HG03342 (cell line): ENCODE measurements around the gene LIME1.

Source experiments
- ATAC-seq: cut with Tn5 transposase; IDR thresholded peaks from one replicate; pipeline ENCODE4 v1.9.1; 2021; ENCODE audit warnings: mild to moderate bottlenecking, moderate library complexity; ENCODE audit not compliant: unreplicated experiment

LIME1 gene

DNA sequence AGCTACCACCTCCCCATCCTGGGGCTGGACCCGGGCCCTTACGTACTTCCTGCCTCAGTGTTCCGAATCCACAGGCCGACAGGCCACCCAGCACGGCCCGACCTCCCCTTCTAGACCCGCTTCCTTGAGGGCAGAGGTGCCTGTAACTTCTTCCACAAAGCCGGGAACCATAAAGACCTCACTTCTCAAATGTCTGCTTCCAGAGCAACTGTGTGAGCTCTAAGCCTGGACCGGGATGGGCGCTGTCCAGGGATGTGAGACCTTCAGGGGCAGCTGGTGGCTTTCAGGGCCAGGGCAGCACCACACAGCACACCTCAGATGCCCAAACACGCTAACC, 12.4 kb downstream of the LIME1 start:
- no peak for ATAC-seq

DNA sequence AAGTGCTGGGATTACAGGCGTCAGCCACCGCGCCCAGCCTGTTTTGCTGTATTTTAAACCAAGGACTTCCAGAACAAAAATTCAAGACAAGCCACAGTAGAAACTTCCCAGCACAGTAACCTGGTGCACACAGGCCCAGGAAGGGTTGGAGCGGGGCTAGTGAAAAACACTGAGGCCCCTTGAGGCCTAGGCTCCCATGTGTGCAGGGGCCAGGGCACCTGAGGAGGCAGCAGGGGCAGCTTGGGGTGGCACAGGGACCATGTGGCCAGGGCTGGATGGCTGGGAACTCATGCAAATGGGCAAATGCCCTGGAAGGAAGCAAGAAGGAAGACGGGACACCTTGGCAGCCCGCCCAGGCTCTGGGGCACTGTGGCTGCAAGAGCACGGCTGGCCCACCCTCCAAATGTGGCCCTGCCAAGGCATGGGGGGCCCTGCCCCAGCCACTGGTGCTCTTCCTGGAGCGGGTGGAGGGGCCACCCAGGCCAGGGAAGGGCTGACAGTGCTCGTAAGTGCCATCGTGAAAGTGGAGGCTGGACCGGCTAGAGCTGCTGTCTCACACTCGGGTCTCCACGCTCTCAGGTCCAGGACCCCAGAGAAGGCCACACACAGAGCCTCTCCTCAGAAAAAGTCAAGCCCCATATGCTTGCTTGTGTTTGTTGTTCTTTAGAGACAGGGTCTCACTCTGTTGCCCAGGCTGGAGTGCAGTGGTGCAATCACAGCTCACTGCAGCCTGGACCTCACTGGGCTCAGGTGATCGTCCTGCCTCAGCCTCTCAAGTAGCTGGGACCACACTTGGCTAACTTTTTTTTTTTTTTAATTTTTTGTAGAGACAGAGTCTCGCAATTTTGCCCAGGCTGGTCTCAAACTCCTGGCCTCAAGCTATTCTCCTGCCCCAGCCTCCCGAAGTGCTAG, 13.4 kb downstream of the LIME1 start:
- no peak for ATAC-seq

DNA sequence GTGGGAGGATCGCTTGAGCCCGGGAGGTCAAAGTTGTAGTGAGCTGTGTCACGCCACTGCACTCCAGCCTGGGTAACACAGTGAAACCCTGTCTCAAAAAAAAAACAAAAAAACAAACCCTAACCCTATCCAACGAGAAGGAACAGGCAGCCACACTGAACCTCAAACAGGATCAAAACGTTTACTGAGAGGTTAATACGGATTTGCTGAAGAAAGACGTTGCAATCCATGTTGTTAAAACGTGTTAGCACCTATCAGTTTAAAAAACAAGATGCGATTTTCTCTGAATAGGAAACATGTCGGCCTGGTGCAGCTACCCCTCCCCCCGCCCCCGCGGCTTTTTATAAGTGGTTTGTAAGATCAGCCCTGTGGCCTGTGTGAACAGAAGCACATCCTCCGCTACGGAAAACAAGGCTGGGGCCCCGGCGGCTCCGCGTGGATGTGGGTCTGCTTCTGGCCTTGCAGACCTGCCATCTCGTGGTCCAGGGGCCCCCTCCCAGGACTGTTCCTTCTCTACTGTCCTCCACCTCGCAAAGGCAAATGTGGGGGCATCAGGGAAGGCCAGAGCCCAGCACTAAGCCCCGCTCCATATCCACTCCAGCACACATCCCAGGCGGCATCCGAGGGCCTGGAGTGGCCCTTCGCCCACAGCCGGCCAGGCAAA, 14.5 kb downstream of the LIME1 start:
- no peak for ATAC-seq

DNA sequence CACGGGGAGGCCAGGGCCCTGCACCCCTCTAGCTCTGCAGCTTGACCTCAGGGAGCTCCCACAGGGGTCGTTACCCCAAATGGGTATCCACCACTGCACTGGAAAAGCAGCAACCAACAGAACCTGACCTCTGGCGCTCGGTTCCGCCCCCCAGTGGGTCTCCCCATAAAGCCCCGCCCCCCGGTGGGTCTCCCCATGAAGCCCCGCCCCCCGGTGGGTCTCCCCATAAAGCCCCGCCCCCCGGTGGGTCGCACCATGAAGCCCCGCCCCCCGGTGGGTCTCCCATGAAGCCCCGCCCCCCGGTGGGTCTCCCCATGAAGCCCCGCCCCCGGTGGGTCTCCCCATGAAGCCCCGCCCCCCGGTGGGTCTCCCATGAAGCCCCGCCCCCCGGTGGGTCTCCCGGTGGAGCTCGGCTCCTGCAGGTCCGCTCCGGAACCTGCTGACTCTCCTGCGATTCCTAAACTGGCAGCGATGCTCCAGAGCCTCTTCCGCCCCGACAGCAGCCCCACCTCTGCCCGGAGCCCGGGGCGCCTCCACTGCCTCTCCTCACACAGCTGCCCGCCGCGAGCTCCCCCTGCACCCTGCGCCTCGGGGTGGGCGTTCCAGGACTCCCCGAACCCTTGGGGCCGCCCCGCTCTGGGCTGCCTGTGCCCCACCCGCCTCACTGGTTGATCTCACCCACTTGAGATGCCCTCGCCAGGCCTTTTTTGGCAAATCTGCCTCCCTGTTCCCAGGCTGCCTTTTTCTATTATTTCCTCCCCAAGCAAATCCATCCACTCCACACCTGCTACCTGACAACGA, 15.2 kb downstream of the LIME1 start:
- ATAC-seq, result no peak

DNA sequence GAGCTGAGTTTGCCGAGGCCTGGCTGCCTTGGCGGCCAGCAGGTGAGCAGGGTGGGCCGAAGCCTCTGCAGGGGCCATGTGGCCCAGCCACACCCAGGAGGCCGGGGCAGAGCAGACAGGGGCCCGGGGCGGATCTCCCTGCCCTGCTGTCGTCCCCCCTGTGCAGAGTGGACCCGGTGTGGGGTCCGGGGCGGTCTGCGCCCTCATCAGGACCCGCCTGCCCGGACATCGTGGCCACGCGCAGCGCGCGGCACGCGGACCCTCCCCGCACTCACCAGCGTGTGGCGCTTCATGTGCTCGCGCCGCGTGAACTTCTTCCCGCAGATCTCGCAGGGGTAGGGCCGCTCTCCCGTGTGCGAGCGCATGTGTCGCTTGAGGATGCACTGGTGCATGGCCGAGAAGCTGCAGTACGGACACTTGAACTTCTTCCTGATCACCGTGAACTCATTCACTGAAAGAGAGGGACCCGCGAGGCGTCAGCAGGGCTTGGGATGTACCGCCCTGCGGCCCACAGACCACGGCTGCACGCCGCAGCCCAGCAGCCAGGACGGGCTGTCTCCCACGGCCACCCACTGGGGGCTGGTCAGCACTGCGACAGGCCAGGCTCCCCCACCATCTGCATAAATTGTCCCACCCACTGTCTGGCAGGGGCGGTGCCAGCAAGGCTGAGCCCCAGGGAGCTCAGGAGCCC, 16.1 kb downstream of the LIME1 start:
- ATAC-seq, result no peak

DNA sequence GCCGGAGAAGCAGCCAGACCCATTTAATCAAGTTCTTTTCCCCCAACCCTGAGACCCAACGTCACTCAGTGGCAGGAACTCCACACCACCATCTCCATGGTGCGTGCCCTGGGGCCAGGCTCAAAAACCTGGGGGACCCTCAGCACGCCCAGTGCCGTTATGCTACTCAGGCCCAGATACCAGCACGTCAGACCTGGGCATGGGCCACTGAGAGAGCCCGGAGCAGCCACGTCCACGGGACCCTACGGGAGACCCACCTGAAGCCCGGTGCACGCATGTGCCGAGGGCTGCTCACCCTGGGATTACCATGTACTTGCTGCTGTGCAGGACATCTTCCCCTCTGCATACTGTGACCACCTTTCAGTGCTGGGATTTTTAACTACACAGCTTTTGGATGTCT, 16.9 kb downstream of the LIME1 start:
- no peak for ATAC-seq

DNA sequence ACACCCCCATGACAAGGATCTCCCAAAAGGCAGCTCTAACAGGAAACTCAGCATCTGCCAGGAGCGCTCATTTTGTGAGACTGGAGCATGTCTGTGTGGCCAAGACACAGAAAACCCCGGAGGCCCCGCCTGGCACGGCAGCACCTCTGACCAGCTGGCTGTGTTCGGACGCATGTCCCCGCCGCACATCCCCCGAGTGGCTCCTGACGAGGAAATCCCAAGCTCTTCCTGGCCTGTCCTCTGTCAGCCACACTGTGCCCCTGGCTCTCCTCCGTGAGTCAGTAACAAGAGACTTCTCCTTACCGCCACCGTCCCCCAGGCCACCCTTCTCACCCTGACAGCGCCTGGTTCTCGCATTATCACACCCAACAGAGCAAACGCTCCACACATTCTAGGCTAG, 17.5 kb downstream of the LIME1 start:
- no peak for ATAC-seq

DNA sequence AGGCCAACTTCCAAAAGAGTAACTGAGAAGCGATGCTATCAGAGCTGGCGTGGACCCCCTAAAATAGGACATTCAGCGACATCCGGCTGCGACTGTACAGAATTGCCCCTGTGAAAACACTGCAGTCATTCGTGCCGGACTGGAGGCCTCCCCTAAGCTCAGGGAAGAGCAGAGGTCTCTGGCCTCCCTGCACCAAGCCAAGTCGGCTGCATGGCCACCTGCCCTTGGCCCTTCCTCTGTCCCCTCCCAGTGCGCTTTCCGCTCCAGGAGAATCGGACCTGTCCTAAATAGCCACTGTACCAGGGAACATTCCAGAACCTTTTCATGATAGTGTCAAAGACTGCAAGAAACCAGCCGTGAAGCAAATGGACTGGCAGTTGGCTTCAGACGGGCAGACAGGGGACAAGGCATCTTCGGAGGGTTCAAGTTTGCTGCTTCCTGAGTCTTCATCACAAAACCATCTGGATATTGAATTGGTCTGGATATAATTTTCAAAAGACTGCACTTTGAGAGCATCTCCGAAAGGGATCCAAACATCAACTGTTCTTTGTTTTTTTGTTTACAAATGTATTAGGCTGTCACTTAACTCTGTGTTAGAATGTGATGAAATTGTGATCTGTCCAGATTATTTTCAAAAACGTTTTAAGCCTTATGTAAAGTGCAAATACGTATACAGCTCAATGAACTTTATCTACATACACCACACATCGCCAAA, 19.6 kb downstream of the LIME1 start:
- ATAC-seq, result no peak

DNA sequence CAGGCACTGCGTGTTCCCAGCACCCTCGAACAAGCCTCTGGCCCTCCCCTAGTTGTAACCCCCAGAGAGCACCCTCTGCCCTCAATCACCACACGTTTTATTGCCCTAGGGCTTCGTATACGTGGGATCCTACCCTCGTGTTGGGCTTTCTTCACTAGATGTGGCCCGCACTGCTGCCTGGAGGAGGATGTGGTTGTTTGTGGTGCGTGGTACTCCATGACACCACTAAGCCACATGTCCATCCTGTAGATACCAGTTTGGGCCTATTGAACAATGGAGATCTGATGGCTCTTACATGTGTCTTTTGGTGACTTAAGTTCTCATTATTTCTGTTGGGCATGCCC, 20.2 kb downstream of the LIME1 start:
- no peak for ATAC-seq

DNA sequence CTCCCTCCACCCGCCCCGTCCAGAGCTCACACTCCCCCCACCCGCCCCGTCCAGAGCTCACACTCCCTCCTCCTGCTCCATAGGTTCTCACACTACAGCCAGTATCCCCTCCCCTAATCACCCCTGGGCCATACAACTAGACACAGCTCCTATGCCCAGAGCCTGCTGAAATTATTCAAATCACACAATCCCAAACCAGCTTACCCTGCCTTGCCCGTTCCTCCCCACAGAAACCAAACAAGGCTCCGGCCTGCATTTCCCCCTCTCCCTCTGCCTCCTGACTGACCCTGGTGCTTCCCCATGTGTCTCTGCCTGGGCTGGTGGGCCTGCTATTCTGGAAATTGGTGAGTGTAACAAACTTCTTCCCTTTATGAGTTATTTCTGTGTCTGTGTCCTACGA, 21.7 kb downstream of the LIME1 start:
- no peak for ATAC-seq

DNA sequence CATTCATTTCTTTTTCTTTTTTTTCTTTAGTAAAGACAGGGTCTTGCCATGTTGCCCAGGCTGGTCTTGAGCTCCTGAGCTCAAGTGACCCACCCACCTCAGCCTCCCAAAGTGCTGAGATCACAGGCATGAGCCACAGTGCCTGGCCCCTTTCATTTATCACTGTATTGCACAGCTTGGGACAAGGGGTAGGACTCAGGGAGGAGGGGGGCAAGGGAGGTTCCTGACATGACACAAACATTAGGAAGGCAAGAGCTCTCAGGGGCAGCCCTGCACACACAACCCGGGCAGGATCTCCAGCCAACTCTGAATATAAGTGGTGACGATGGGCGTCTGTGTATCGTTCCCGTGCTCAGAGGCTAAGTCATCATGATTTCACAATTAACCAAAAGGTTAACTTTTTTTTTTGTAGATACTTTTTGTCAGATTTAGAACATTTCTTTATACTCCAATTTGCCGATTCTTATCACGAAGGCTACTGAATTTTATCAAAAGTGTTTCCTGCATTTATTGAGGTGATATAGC, 23.0 kb downstream of the LIME1 start:
- no peak for ATAC-seq

DNA sequence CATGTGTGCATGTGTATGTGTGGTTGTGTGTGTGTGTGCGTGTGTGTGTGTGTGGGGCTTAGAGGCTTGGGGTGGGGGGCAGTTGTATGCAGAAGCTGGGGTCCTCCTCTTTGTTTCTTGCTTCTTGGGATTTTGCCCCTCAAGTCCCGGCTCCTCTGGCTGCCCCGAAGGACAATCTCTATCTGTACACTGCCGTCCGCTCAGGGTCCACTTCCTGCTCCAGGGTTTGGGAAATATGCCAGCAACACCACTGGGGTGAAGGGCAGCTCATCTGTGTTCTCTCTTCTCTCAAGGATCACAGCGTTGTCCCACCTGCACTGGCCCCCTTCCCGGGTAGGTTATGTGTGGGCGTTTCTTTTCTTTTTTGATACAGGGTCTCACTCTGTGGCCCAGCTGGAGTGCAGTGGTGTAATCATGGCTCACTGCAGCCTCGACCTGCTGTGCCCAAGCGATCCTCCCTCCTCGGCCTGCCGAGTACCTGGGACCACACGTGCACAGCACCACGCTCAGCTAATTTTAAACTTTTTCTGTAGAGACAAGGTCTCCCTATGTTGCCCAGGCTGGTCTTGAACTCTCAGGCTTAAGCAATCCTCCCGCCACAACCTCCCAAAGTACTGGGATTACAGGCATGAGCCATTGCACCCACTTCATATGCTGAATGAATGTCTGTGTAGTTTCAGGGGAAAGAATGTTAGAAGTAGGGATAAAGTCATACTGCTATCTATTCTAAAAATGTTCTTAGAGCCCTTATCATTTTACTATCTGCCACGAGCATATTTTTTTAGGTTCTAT, 28.8 kb downstream of the LIME1 start:
- no peak for ATAC-seq

DNA sequence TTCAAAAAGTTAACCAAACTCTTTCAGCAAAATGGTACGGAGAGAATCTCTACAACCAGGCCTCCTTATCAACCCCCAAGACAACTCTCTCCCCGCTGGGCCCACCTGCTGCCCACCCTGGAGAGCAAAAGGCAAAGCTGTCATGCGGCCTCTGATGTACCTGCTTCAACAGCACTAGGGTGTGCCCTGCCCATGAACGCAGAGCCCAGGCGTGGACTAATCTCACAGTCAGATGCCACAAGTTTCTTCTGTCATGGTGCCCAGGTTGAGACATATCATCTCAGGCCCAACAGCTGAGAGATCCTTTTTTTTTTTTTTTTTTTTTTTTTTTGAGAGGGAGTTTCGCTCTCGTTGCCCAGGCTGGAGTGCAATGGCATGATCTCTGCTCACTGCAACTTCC, 29.4 kb downstream of the LIME1 start:
- no peak for ATAC-seq

DNA sequence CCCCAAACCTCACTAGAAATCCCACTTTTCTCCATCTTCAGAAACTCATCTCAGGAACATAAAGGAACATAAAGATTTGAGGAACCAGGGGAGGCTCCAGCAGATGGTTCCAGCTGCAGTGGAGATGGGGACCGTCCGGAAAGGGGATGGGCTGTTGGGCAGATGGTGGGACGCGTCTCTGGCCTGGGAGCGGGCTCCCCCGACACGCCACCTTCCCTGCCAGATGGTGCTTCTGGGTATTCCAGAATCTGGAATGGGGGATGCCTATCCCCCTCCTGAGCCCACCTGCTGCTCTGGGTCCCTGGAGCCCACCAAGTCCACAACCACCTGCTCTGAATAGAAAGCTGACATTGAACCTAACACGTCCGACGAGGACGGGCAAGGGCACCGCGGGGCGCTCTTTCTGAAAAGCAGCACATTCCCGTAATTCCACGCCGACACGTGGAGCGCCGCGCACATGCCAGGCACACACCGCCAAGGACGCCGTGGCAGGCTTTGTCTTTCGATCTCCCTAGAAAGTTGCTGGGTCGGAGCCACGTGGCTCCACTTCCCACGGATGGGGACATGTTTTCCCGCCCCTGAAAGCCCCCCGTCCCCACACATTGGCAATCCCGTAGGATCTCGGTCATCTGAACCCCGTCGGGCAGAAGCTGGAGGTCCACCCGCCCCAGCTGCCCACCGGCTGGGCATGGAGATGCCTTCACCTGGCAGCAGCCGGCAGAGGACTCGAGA, 30.4 kb downstream of the LIME1 start:
- ATAC-seq, result no peak

DNA sequence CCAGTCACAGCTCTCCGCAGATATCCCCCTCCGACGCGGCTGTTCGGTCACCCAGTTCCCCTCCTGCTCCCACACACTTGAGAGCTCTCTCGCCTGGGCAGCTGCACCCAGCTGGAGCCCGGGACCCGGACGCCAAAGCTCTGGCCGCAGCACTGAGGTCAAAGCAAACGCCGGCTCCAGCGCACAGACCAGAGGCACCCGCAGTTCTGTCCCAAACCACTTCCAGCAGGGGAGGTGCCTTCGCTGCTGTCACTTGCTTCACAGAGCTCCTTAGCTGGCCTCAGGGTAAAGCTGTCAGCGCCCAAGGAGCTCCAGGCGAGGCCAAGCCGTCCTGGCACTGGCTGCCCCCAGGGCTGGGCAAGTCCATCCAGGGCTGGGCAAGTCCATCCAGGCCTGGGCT, 31.0 kb downstream of the LIME1 start:
- no peak for ATAC-seq

DNA sequence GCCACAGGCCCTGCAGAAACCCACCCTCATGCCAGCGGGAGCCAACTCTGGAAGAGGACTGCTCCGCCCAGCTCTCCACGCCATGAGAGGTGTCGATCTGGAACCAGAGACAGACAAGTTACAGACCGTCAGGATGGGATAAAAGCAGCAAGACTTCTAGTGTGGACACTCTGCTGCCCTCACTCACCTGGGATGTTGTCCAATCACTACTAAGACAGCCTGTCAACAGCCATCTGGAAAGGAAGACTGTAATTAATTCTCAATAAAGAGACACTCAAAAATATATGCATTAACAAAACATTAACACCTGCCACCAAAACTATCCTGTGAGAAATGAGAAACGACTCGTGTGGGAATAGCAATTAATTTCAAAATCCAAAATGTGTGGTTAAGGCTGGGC, 31.4 kb downstream of the LIME1 start:
- no peak for ATAC-seq

DNA sequence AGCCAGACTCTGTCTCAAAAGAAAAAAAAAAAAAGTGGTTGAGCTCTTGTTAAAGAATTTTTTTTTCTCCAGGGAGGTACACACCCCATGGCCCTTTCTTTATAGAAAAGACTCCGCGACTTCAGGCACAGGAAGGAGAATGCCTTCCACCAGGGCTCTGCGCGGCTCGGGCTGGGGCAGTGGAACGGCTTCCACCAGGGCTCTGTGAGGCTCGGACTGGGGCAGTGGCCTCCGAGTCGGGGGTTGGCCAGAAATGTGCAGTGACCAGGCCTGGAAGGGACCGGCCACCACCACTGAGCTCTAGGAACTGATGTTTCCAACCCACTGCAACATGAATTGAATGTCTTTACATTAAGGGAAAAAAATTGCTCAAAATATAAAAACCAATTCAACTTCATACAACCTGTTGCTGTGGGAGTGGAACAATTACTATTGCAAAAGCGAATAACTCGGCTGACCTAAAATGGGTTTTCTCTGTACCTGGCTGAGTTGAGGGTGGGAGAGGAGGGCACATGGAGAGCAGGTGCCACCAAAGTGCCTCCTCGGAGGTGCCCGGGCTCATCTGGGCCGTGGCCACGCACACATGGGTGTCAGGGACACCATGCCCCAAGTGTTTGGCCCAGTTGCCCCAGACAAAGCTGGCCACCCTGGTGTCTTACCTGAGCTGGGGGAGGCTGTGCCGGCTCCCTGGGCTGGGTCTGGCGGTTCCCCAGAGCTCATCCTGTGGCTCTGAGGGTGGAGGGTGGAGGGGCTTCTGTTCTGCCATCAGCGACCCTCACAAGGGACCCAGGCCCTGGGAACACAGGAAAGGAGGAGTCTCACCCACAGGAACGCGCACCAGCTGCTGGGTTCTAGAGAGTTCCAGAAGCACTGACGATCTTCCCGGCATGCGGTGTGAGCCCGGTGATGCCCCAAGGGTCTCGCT, 32.4 kb downstream of the LIME1 start:
- no peak for ATAC-seq
